Right lobe of liver (tissue), 4 donors: ENCODE data around the gene C4BPB.

Experiments used
- CTCF ChIP-seq, 4 donors: fragments of 200-600 bp in 3 of 4; fragments of 450-650 bp in 1 of 4; IDR thresholded peaks; one replicate each; pipeline versions ENCODE4 v1.5.1 to v1.8.0; 2016 to 2022; ENCODE audit warnings: antibody characterized with exemption in 4 of 4, mild to moderate bottlenecking in 2 of 4
- POLR2A ChIP-seq: fragments of 450-650 bp; IDR thresholded peaks from one replicate; pipeline ENCODE4 v1.6.1; 2017; ENCODE audit warnings: antibody characterized with exemption, mild to moderate bottlenecking
- donor health status: DM: no; HTN: no; CAD: no.
- donor health status: DM: no; HTN: no; CAD: no.
- donor health status: DM: no; HTN: yes; CAD: no.

- no peak for TF ChIP-seq POLR2A
- no peak for TF ChIP-seq CTCF (IDR thresholded peaks at IDR 0.05)
These were observed 2.8 kb upstream of the C4BPB start for GRCh38 chr1:207085887-207086286.
